ENCODE measurements around the gene HNRNPCL4. TPM values are rescaled to one million over a fixed set of nuclear protein-coding genes. Genes with fewer than 3 reads are reported as not detected.
"Not testable (repeated sequence)": the region's sequence is repeated elsewhere in the genome, so short reads cannot be mapped to it uniquely, and the experiment has no call there.

Gene HNRNPCL4
- not detected for total RNA-seq
- 0.07 TPM for polyA plus RNA-seq
- long read RNA-seq, donor 1: 0 reads
- long read RNA-seq, donor 2: 0 reads
- long read RNA-seq, donor 3: 0 reads
- long read RNA-seq, donor 4: 0 reads
- long read RNA-seq, donor 5: 0 reads
- long read RNA-seq, donor 6: 0 reads
- long read RNA-seq, donor 7: 0 reads
- long read RNA-seq, donor 8: 0 reads
- long read RNA-seq, donor 9: 0 reads
- long read RNA-seq, donor 10: 0 reads

GRCh38 chr1:13165531-13165930, at the start of gene HNRNPCL4:
HNRNPCL4 (minus strand) TSS chr1:13165631; CDS start chr1:13165467, 164 bp downstream.
- not testable (repeated sequence) for H3K27ac ChIP-seq (ENCODE audit: low read depth in 1 of 2, low read length in 1 of 2); H3K9me3 ChIP-seq (ENCODE audit: control insufficient read depth in 2 of 2, insufficient read depth in 1 of 2, low read length in 1 of 2); DNase-seq (ENCODE audit: low read depth in 6 of 9, low spot score in 9 of 9); H3K4me1 ChIP-seq (ENCODE audit: control insufficient read depth in 2 of 2, insufficient read depth in 2 of 2, low read length in 2 of 2); H3K36me3 ChIP-seq (ENCODE audit: control insufficient read depth in 2 of 2, insufficient read depth in 2 of 2, low read length in 1 of 2); H3K27me3 ChIP-seq (ENCODE audit: control insufficient read depth in 2 of 2, insufficient read depth in 1 of 2, low read length in 1 of 2); H3K4me3 ChIP-seq (ENCODE audit: low read length in 2 of 2)
- WGBS: no CpG with 5 or more reads among the region's 8 CpGs

DNA sequence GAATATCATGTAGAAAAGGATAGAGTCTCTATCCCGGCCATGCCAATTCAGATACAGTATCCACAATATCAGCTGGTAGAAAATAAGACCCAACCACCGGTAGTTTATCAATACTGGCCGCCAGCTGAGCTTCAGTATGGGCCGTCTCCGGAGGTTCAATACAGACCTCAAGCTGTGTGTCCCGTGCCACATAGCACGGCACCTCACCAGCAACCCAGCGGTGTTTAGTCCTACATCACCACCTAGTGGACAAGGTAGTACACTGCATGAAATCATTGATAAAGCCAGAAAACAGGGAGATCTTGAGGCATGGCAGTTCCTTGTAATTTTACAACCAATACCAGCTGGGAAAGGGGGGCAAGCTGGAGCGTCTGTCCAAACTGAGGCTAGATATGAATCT, 43.3 kb upstream of the HNRNPCL4 start:
- no CpG with 5 or more reads among the region's 9 CpGs for WGBS
- not testable (repeated sequence) for H3K27ac ChIP-seq (ENCODE audit: low read depth in 1 of 2, low read length in 1 of 2); DNase-seq (ENCODE audit: low read depth in 6 of 9, low spot score in 9 of 9); H3K4me1 ChIP-seq (ENCODE audit: control insufficient read depth in 2 of 2, insufficient read depth in 2 of 2, low read length in 2 of 2); H3K36me3 ChIP-seq (ENCODE audit: control insufficient read depth in 2 of 2, insufficient read depth in 2 of 2, low read length in 1 of 2); H3K27me3 ChIP-seq (ENCODE audit: control insufficient read depth in 2 of 2, insufficient read depth in 1 of 2, low read length in 1 of 2); H3K9me3 ChIP-seq (ENCODE audit: control insufficient read depth in 2 of 2, insufficient read depth in 1 of 2, low read length in 1 of 2); H3K4me3 ChIP-seq (ENCODE audit: low read length in 2 of 2)

DNA sequence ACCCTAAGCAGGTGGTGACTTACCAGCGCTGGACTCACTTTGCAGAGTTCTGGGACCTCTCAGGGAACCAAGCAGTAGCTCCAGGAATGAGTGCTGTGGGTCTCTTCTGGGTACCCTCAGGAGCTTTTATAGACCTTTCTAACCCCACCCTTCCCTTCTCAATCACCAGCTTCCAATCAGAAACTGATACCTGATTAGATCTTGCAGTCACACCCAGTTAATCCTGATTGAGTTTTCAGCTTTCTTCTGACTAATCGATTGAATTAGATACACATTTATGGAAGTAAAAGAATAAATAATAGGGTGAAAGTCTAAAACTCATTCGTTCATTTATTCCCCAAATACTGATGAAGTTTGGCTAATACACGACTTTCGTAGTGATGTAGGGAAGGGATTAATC, 35.9 kb upstream of the HNRNPCL4 start, which contains the start of gene PRAMEF13:
TSS of gene PRAMEF13 (minus strand) at position 101 of the 400 bp plus-strand sequence. CDS start 1,820 bp downstream, outside the sequence.
- 100% methylated on average over 1 of the region's 5 CpGs for WGBS
- not testable (repeated sequence) for H3K27me3 ChIP-seq (ENCODE audit: control insufficient read depth in 2 of 2, insufficient read depth in 1 of 2, low read length in 1 of 2); H3K27ac ChIP-seq (ENCODE audit: low read depth in 1 of 2, low read length in 1 of 2); H3K4me3 ChIP-seq (ENCODE audit: low read length in 2 of 2); H3K36me3 ChIP-seq (ENCODE audit: control insufficient read depth in 2 of 2, insufficient read depth in 2 of 2, low read length in 1 of 2); H3K9me3 ChIP-seq (ENCODE audit: control insufficient read depth in 2 of 2, insufficient read depth in 1 of 2, low read length in 1 of 2); H3K4me1 ChIP-seq (ENCODE audit: control insufficient read depth in 2 of 2, insufficient read depth in 2 of 2, low read length in 2 of 2); DNase-seq (ENCODE audit: low read depth in 6 of 9, low spot score in 9 of 9)

- not testable (repeated sequence) for H3K27ac ChIP-seq (ENCODE audit: low read depth in 1 of 2, low read length in 1 of 2); H3K9me3 ChIP-seq (ENCODE audit: control insufficient read depth in 2 of 2, insufficient read depth in 1 of 2, low read length in 1 of 2); H3K27me3 ChIP-seq (ENCODE audit: control insufficient read depth in 2 of 2, insufficient read depth in 1 of 2, low read length in 1 of 2); H3K4me3 ChIP-seq (ENCODE audit: low read length in 2 of 2); H3K4me1 ChIP-seq (ENCODE audit: control insufficient read depth in 2 of 2, insufficient read depth in 2 of 2, low read length in 2 of 2); DNase-seq (ENCODE audit: low read depth in 6 of 9, low spot score in 9 of 9); H3K36me3 ChIP-seq (ENCODE audit: control insufficient read depth in 2 of 2, insufficient read depth in 2 of 2, low read length in 1 of 2)
- WGBS: 98% methylated on average over 1 of the region's 2 CpGs
Measured at GRCh38 chr1:13171548-13171947, 6.1 kb upstream of the HNRNPCL4 start, which contains the start of gene PRAMEF9. PRAMEF9 (plus strand) TSS chr1:13171848; CDS start chr1:13175281, 3,433 bp downstream.

GRCh38 chr1:13155909-13156308, 9.5 kb downstream of the HNRNPCL4 start, which contains the start of gene PRAMEF26:
PRAMEF26 (minus strand) TSS chr1:13156009; CDS start chr1:13153095, 2,914 bp downstream.
- not testable (repeated sequence) for DNase-seq (ENCODE audit: low read depth in 6 of 9, low spot score in 9 of 9); H3K4me3 ChIP-seq (ENCODE audit: low read length in 2 of 2); H3K27ac ChIP-seq (ENCODE audit: low read depth in 1 of 2, low read length in 1 of 2); H3K36me3 ChIP-seq (ENCODE audit: control insufficient read depth in 2 of 2, insufficient read depth in 2 of 2, low read length in 1 of 2); H3K27me3 ChIP-seq (ENCODE audit: control insufficient read depth in 2 of 2, insufficient read depth in 1 of 2, low read length in 1 of 2); H3K4me1 ChIP-seq (ENCODE audit: control insufficient read depth in 2 of 2, insufficient read depth in 2 of 2, low read length in 2 of 2); H3K9me3 ChIP-seq (ENCODE audit: control insufficient read depth in 2 of 2, insufficient read depth in 1 of 2, low read length in 1 of 2)
- 94% methylated on average over 1 of the region's 5 CpGs for WGBS

GRCh38 chr1:13116754-13117153, 48.7 kb downstream of the HNRNPCL4 start, which contains the start of gene HNRNPCL2:
HNRNPCL2 (minus strand) TSS chr1:13116854; CDS start chr1:13116400, 454 bp downstream.
- H3K9me3 ChIP-seq (ENCODE audit: control insufficient read depth in 2 of 2, insufficient read depth in 1 of 2, low read length in 1 of 2); H3K27me3 ChIP-seq (ENCODE audit: control insufficient read depth in 2 of 2, insufficient read depth in 1 of 2, low read length in 1 of 2): not testable (repeated sequence)
- 96% methylated on average over 6 of the region's 6 CpGs for WGBS

More at GRCh38 chr1:13116754-13117153, 48.7 kb downstream of the HNRNPCL4 start, which contains the start of gene HNRNPCL2:
- H3K4me3 ChIP-seq (ENCODE audit: low read length in 2 of 2); H3K36me3 ChIP-seq (ENCODE audit: control insufficient read depth in 2 of 2, insufficient read depth in 2 of 2, low read length in 1 of 2); H3K4me1 ChIP-seq (ENCODE audit: control insufficient read depth in 2 of 2, insufficient read depth in 2 of 2, low read length in 2 of 2); H3K27ac ChIP-seq (ENCODE audit: low read depth in 1 of 2, low read length in 1 of 2); DNase-seq (ENCODE audit: low read depth in 6 of 9, low spot score in 9 of 9): not testable (repeated sequence)

Other genes with a start within 250 kb of the HNRNPCL4 start
- not detected for gene PRAMEF7, start 249.0 kb downstream of the HNRNPCL4 start, total RNA-seq
- 0.23 TPM for gene PRAMEF7, start 249.0 kb downstream of the HNRNPCL4 start, polyA plus RNA-seq
- 0.09 TPM for gene PRAMEF6, start 218.1 kb downstream of the HNRNPCL4 start, total RNA-seq
- gene PRAMEF6, start 218.1 kb downstream of the HNRNPCL4 start, polyA plus RNA-seq: 0.21 TPM
- not detected for gene PRAMEF27, start 109.1 kb downstream of the HNRNPCL4 start, total RNA-seq
- gene PRAMEF27, start 109.1 kb downstream of the HNRNPCL4 start, polyA plus RNA-seq: 0.07 TPM
- gene HNRNPCL3, start 104.9 kb downstream of the HNRNPCL4 start, total RNA-seq: 0.09 TPM
- gene HNRNPCL3, start 104.9 kb downstream of the HNRNPCL4 start, polyA plus RNA-seq: 0.07 TPM
- gene PRAMEF25, start 94.9 kb downstream of the HNRNPCL4 start, total RNA-seq: 0.14 TPM
- gene PRAMEF25, start 94.9 kb downstream of the HNRNPCL4 start, polyA plus RNA-seq: 0.21 TPM
- not detected for gene HNRNPCL2, start 48.8 kb downstream of the HNRNPCL4 start, total RNA-seq
- gene HNRNPCL2, start 48.8 kb downstream of the HNRNPCL4 start, polyA plus RNA-seq: 0.14 TPM
- gene PRAMEF26, start 9.6 kb downstream of the HNRNPCL4 start, total RNA-seq: not detected
- gene PRAMEF26, start 9.6 kb downstream of the HNRNPCL4 start, polyA plus RNA-seq: not detected
- gene PRAMEF9, start 6.2 kb upstream of the HNRNPCL4 start, total RNA-seq: 0.05 TPM
- 0.14 TPM for gene PRAMEF9, start 6.2 kb upstream of the HNRNPCL4 start, polyA plus RNA-seq
- gene PRAMEF13, start 35.8 kb upstream of the HNRNPCL4 start, total RNA-seq: 0.05 TPM
- 0.14 TPM for gene PRAMEF13, start 35.8 kb upstream of the HNRNPCL4 start, polyA plus RNA-seq
- gene PRAMEF18, start 60.5 kb upstream of the HNRNPCL4 start, total RNA-seq: not detected
- gene PRAMEF18, start 60.5 kb upstream of the HNRNPCL4 start, polyA plus RNA-seq: 0.07 TPM
- gene PRAMEF5, start 88.6 kb upstream of the HNRNPCL4 start, total RNA-seq: not detected
- not detected for gene PRAMEF5, start 88.6 kb upstream of the HNRNPCL4 start, polyA plus RNA-seq
- gene PRAMEF8, start 119.5 kb upstream of the HNRNPCL4 start, total RNA-seq: 0.09 TPM
- 0.23 TPM for gene PRAMEF8, start 119.5 kb upstream of the HNRNPCL4 start, polyA plus RNA-seq
- 0.05 TPM for gene PRAMEF33, start 137.9 kb upstream of the HNRNPCL4 start, total RNA-seq
- not detected for gene PRAMEF33, start 137.9 kb upstream of the HNRNPCL4 start, polyA plus RNA-seq
- not detected for gene PRAMEF15, start 149.9 kb upstream of the HNRNPCL4 start, total RNA-seq
- 0.25 TPM for gene PRAMEF15, start 149.9 kb upstream of the HNRNPCL4 start, polyA plus RNA-seq
- gene PRAMEF14, start 181.5 kb upstream of the HNRNPCL4 start, total RNA-seq: not detected
- gene PRAMEF14, start 181.5 kb upstream of the HNRNPCL4 start, polyA plus RNA-seq: 0.16 TPM
- gene PRAMEF19, start 206.3 kb upstream of the HNRNPCL4 start, total RNA-seq: 0.05 TPM
- 0.07 TPM for gene PRAMEF19, start 206.3 kb upstream of the HNRNPCL4 start, polyA plus RNA-seq
- gene PRAMEF17, start 224.0 kb upstream of the HNRNPCL4 start, total RNA-seq: not detected
- gene PRAMEF17, start 224.0 kb upstream of the HNRNPCL4 start, polyA plus RNA-seq: 0.05 TPM
- gene PRAMEF20, start 244.8 kb upstream of the HNRNPCL4 start, total RNA-seq: 0.05 TPM
- 0.05 TPM for gene PRAMEF20, start 244.8 kb upstream of the HNRNPCL4 start, polyA plus RNA-seq

Data from thymus (tissue), 14 donors.